GM18511 (cell line): ENCODE results near the gene MEIOSIN.
"Not testable (repeated sequence)": the region's sequence is repeated elsewhere in the genome, so short reads cannot be mapped to it uniquely, and the experiment has no call there.

Experiments
- ATAC-seq: cut with Tn5 transposase; IDR thresholded peaks from one replicate; pipeline ENCODE4 v1.9.1; 2021; ENCODE audit warnings: mild to moderate bottlenecking, moderate library complexity; ENCODE audit not compliant: unreplicated experiment

MEIOSIN gene

DNA sequence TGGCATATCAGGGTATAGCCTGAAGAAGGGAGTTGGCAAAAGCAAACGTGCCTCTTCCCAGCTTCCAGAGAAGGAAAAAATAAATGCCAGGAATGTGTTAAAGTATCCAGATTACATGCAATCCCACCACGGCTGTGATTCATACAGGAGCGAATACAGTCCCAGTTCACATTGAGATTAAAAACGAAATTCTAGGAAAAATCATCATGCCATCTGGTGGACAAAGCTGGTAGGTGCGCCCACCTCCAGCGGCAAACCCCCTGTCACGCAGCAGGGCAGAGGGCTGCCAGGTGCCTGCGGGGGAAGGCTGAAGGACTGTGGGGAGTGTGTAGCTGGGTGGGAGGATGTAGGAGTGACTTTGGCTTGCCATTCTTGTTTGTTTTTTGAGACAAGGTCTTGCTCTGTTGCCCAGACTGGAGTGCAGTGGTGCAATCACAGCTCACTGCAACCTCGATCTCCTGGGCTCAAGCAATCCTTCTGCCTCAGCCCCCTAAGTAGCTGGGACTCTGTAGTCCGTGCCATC, 65.8 kb downstream of the MEIOSIN start:
- no peak for ATAC-seq

DNA sequence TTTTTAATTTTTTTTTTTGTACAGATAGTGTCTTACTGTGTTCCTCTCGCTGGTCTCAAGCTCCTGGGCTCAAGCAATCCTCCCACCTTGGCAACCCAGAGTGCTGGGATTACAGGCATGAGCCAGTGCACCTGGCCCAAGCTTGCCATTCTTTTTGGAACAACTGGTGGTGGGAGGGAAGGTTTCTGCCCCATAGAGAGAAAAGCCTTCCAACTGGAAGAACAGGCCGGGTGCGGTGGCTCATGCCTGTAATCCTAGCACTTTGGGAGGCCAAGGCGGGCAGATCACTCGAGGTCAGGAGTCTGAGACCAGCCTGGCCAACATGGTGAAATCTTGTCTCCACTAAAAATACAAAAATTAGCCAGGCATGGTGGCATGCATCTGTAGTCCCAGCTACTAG, 66.3 kb downstream of the MEIOSIN start:
- not testable (repeated sequence) for ATAC-seq

- no peak for ATAC-seq
Measured at GRCh38 chr19:45800070-45800553, 66.9 kb downstream of the MEIOSIN start.

DNA sequence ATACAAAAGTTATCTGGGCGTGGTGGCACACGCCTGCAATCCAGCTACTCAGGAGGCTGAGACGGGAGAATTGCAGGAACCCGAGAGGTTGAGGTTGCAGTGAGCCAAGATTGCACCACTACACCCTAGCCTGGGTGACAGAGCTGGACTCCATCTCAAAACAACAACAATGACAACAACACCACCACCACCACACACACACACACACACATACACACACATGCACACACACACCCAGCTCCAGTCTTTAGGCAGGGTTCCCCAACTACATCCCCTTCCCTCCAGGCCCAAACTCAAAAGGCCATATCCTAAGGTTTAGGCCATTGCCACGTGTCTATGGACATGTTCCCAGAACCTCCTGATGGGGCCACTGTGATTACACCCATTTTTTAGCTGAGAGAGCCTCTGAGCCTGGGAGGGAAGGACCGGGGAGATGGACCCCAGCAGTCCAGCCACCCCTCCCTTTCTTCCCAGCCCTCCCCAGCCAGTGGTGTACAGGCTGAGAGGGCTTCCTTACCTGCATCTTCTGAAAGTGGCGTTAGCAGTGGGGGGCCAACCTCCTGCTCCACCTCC, 68.5 kb downstream of the MEIOSIN start:
- no peak for ATAC-seq

- ATAC-seq: no peak
Measured at GRCh38 chr19:45804140-45804958, 71.1 kb downstream of the MEIOSIN start.

- ATAC-seq: no peak
Measured at GRCh38 chr19:45804959-45805230, 71.7 kb downstream of the MEIOSIN start.

GRCh38 chr19:45805719-45806118, 72.5 kb downstream of the MEIOSIN start:
- no peak for ATAC-seq

- no peak for ATAC-seq
Measured at GRCh38 chr19:45809643-45810159, 76.5 kb downstream of the MEIOSIN start.

DNA sequence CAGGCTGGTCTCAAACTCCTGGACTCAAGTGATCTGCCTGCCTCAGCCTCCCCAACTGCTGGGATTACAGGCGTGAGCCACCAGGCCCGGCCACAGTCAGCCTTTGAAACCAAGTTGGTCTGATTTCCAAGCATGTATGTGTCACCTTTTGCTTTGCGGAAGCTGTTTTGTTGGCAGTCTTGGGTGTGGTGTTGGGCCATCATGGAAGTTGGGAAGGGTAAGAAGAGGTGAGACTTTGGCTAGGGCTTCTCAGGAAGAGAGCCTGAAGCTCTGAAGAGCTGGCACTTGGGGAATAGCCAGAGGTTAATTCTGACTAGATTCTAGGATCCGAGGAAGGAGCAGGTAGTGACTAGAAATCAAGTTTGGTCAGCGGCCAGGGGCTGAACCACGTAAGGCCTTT, 79.1 kb downstream of the MEIOSIN start:
- ATAC-seq: no peak
